DND-41 (cell line): ENCODE measurements around the gene EGFLAM.

Experiments used
- ATAC-seq: fragments of 200-7000 bp; cut with Tn5 transposase; 3 replicates; pipeline ENCODE4 v1.9.1; 2021; ENCODE audit warnings: low read depth; ENCODE audit not compliant: insufficient read depth
- DNase-seq: peaks from one replicate; pipeline ENCODE4 v3.0.0-alpha.2; 2020
- H2AFZ ChIP-seq: 2 replicates; pipeline ENCODE4 v1.6.0; 2012; ENCODE audit warnings: low read depth, low read length
- H3K27ac ChIP-seq: 2 replicates; pipeline ENCODE4 v1.5.1; 2012; ENCODE audit warnings: low read length, inconsistent platforms
- H3K27me3 ChIP-seq: fragments of 200-600 bp; sonication (generic); 2 replicates; pipeline ENCODE4 v1.6.0; 2012; ENCODE audit warnings: low read length, mild to moderate bottlenecking, inconsistent platforms; ENCODE audit not compliant: insufficient read depth, poor library complexity
- H3K36me3 ChIP-seq: 2 replicates; pipeline ENCODE4 v1.5.1; 2012; ENCODE audit warnings: low read length, inconsistent platforms; ENCODE audit not compliant: insufficient read depth
- H3K4me1 ChIP-seq: 2 replicates; pipeline ENCODE4 v1.5.1; 2012; ENCODE audit warnings: mild to moderate bottlenecking, low read length; ENCODE audit not compliant: insufficient read depth
- H3K4me2 ChIP-seq: 2 replicates; pipeline ENCODE4 v1.6.0; 2012; ENCODE audit warnings: mild to moderate bottlenecking, moderate library complexity, low read length, inconsistent platforms; ENCODE audit not compliant: insufficient read depth
- H3K4me3 ChIP-seq, 2 experiments: fragments of 200-600 bp in 1 of 2; shearing (Covaris generic) in 1 of 2; 2 replicates each; pipeline ENCODE4 v1.5.1; 2012 to 2016; ENCODE audit warnings: inconsistent platforms in 2 of 2, low read length in 2 of 2, mild to moderate bottlenecking in 2 of 2, low read depth in 1 of 2, moderate library complexity in 1 of 2
- H3K79me2 ChIP-seq: 2 replicates; pipeline ENCODE4 v1.6.0; 2012; ENCODE audit warnings: low read length, inconsistent platforms; ENCODE audit not compliant: insufficient read depth
- H3K9ac ChIP-seq: 2 replicates; pipeline ENCODE4 v1.6.0; 2012; ENCODE audit warnings: low read depth, mild to moderate bottlenecking, inconsistent platforms, low read length, moderate library complexity
- H3K9me3 ChIP-seq: 2 replicates; pipeline ENCODE4 v1.5.1; 2012; ENCODE audit warnings: low read length, moderate library complexity, mild to moderate bottlenecking, inconsistent platforms; ENCODE audit not compliant: insufficient read depth, severe bottlenecking
- H4K20me1 ChIP-seq: 2 replicates; pipeline ENCODE4 v1.6.0; 2012; ENCODE audit warnings: low read length; ENCODE audit not compliant: insufficient read depth
- CTCF ChIP-seq: IDR thresholded peaks from 2 replicates; pipeline ENCODE4 v1.5.1; 2012; ENCODE audit warnings: borderline replicate concordance, low read length, moderate library complexity, mild to moderate bottlenecking; ENCODE audit not compliant: poor library complexity, severe bottlenecking; ENCODE audit errors: extremely low read depth
- EZH2 ChIP-seq: IDR thresholded peaks from 3 replicates; pipeline ENCODE4 v1.6.1; 2012; ENCODE audit warnings: borderline replicate concordance, low read depth, mild to moderate bottlenecking, moderate library complexity, low read length, inconsistent platforms; ENCODE audit not compliant: severe bottlenecking

EGFLAM gene

GRCh38 chr5:38342261-38342660 is 83.9 kb downstream of the EGFLAM start:
- H3K27me3 ChIP-seq = peaks cover 7% of the 10 kb centered on the region
- no peak overlapping the region for H3K4me3 ChIP-seq
- H3K4me2 ChIP-seq = no peak overlapping the region
- H3K79me2 ChIP-seq = no peaks in the 10 kb centered on the region
- H3K9me3 ChIP-seq = no peaks in the 10 kb centered on the region
- no peak for ATAC-seq
- H3K9ac ChIP-seq = no peak overlapping the region
- H3K4me1 ChIP-seq = no peaks in the 10 kb centered on the region
- no peak overlapping the region for H3K27ac ChIP-seq
- no peaks in the 10 kb centered on the region for H3K36me3 ChIP-seq
- TF ChIP-seq CTCF (no peak), EZH2 (no peak)
- DNase-seq = no peak
- no peak overlapping the region for H2AFZ ChIP-seq
- H4K20me1 ChIP-seq = no peaks in the 10 kb centered on the region

- Histone ChIP-seq H3K36me3 (no peaks in the 10 kb centered on the region), H3K79me2 (no peaks in the 10 kb centered on the region), H3K27ac (no peak overlapping the region), H4K20me1 (no peaks in the 10 kb centered on the region), H3K9ac (no peak overlapping the region), H3K27me3 (peaks cover 4% of the 10 kb centered on the region), H3K4me1 (no peaks in the 10 kb centered on the region), H3K4me3 (no peak overlapping the region), H3K9me3 (no peaks in the 10 kb centered on the region), H2AFZ (no peak overlapping the region), H3K4me2 (no peak overlapping the region)
- ATAC-seq = no peak
- TF ChIP-seq CTCF = no peak
- no peak for DNase-seq
Measured at GRCh38 chr5:38344891-38345290, 86.5 kb downstream of the EGFLAM start.

- Histone ChIP-seq H3K9me3 (no peaks in the 10 kb centered on the region), H3K4me1 (no peaks in the 10 kb centered on the region), H3K27ac (no peak overlapping the region), H4K20me1 (no peaks in the 10 kb centered on the region), H3K36me3 (no peaks in the 10 kb centered on the region), H3K79me2 (no peaks in the 10 kb centered on the region), H3K27me3 (peaks cover 4% of the 10 kb centered on the region), H3K4me3 (no peak overlapping the region), H2AFZ (no peak overlapping the region), H3K9ac (no peak overlapping the region), H3K4me2 (no peak overlapping the region)
- ATAC-seq (no peak), DNase-seq (no peak)
- TF ChIP-seq EZH2 (no peak), CTCF (no peak)
Measured at GRCh38 chr5:38346593-38346992, 88.2 kb downstream of the EGFLAM start.

DNA sequence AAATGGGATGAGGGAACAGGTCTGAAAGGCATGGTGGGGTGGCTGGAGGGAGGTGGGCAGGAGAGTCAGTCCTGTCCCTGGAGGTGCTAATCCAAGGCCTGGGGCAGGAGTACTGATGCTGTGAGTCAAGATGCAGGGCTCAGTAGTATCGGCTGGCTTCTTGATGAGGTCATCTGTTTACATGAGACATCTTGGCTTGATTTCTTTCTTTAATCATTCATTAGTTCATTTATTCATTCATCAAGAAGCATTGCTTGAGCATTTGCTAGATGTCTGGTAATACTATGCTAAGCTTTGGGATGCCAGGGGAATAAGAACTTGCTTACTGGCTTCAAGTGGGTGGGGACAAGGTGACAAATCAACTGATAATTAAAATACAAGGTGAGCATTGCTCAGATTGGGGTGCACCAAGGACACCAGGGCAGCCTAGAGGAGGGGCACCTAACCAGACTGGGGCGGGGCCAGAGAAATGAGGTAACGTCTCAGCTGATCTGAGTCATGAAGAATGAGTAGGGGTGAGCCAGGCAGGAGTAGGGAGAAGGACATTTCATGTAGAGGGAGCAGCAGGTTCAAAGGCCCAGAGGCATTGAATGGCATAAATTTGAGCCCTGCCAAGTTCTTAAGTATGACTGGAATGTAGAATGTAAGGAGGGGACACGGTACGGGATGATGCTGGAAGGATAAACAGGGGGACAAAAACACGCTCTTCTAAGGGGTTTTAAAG is 88.8 kb downstream of the EGFLAM start:
- no peaks in the 10 kb centered on the region for H3K9me3 ChIP-seq
- ATAC-seq (no peak), DNase-seq (no peak)

More for the DNA sequence above, 88.8 kb downstream of the EGFLAM start:
- Histone ChIP-seq H3K4me1 (no peaks in the 10 kb centered on the region), H2AFZ (no peak overlapping the region), H3K4me3 (no peak overlapping the region), H4K20me1 (no peaks in the 10 kb centered on the region), H3K36me3 (no peaks in the 10 kb centered on the region), H3K27me3 (peaks cover 4% of the 10 kb centered on the region), H3K27ac (no peak overlapping the region), H3K4me2 (no peak overlapping the region), H3K79me2 (no peaks in the 10 kb centered on the region), H3K9ac (no peak overlapping the region)
- TF ChIP-seq EZH2 (no peak), CTCF (no peak)
